HepG2 (cell line): Measurements from ENCODE around the gene HIVEP2. TPM values are rescaled to one million over a fixed set of nuclear protein-coding genes. Genes with fewer than 3 reads are reported as not detected.

ENCODE experiments used
- CREBL2 ChIP-seq: sonication (generic); formaldehyde crosslinking; IDR thresholded peaks from 2 replicates; pipeline ENCODE4 v1.8.1; 2023; ENCODE audit warnings: missing genetic modification reagents, mild to moderate bottlenecking, borderline replicate concordance
- EP300 ChIP-seq, 3 experiments: sonication (generic) in 1 of 3; formaldehyde crosslinking in 1 of 3; IDR thresholded peaks; 2 replicates each; pipeline versions ENCODE4 v1.5.1 to v1.6.1; 2011 to 2020; ENCODE audit warnings: low read depth in 2 of 3, low read length in 2 of 3, borderline replicate concordance in 1 of 3, improper control_type of control experiment in 1 of 3, mild to moderate bottlenecking in 1 of 3, missing genetic modification reagents in 1 of 3, moderate library complexity in 1 of 3
- EZH2 ChIP-seq: conservative IDR thresholded peaks from 2 replicates; pipeline ENCODE4 v1.6.1; 2012; ENCODE audit warnings: mild to moderate bottlenecking, low read depth, low read length, moderate library complexity
- HDAC2 ChIP-seq: sonication (generic); formaldehyde crosslinking; IDR thresholded peaks from 2 replicates; pipeline ENCODE4 v1.4.0; 2020; ENCODE audit warnings: missing genetic modification reagents
- IRF1 ChIP-seq: sonication (generic); formaldehyde crosslinking; IDR thresholded peaks from 2 replicates; pipeline ENCODE4 v1.4.0; 2020; ENCODE audit warnings: low read depth, mild to moderate bottlenecking, missing genetic modification reagents
- IRF9 ChIP-seq: sonication (generic); formaldehyde crosslinking; IDR thresholded peaks from 2 replicates; pipeline ENCODE4 v1.8.0; 2022; ENCODE audit warnings: missing genetic modification reagents, mild to moderate bottlenecking, borderline replicate concordance
- KAT2B ChIP-seq: fragments of 150-350 bp; IDR thresholded peaks from 2 replicates; pipeline ENCODE4 v1.6.1; 2014; ENCODE audit warnings: low read depth, low read length, borderline replicate concordance
- KDM5B ChIP-seq: sonication (generic); formaldehyde crosslinking; IDR thresholded peaks from 2 replicates; pipeline ENCODE4 v1.4.0; 2020; ENCODE audit warnings: missing genetic modification reagents, mild to moderate bottlenecking, borderline replicate concordance
- MXD1 ChIP-seq: sonication (generic); formaldehyde crosslinking; IDR thresholded peaks from 2 replicates; pipeline ENCODE4 v1.4.0; 2020; ENCODE audit warnings: mild to moderate bottlenecking, missing genetic modification reagents
- PITX1 ChIP-seq: sonication (generic); formaldehyde crosslinking; IDR thresholded peaks from 2 replicates; pipeline ENCODE4 v1.5.1; 2020; ENCODE audit warnings: mild to moderate bottlenecking, missing genetic modification reagents
- POLR2A ChIP-seq, 2 experiments: IDR thresholded peaks; 2 replicates each; pipeline ENCODE4 v1.6.1; 2011; ENCODE audit warnings: low read depth in 2 of 2, low read length in 2 of 2, mild to moderate bottlenecking in 1 of 2, moderate library complexity in 1 of 2; ENCODE audit not compliant: insufficient read depth in 1 of 2
- PTBP1 ChIP-seq: fragments of 200-400 bp; formaldehyde crosslinking; IDR thresholded peaks from 2 replicates; pipeline ENCODE4 v1.6.1; 2018; ENCODE audit warnings: low read length, low read depth; ENCODE audit not compliant: poor library complexity, severe bottlenecking
- RARG ChIP-seq: sonication (generic); formaldehyde crosslinking; IDR thresholded peaks from 2 replicates; pipeline ENCODE4 v1.4.0; 2020; ENCODE audit warnings: low read depth, mild to moderate bottlenecking, missing genetic modification reagents
- RFX1 ChIP-seq: fragments of 450-650 bp; IDR thresholded peaks from 2 replicates; pipeline ENCODE4 v1.6.1; 2017
- SMAD9 ChIP-seq: sonication (generic); formaldehyde crosslinking; IDR thresholded peaks from 2 replicates; pipeline ENCODE4 v1.5.1; 2020; ENCODE audit warnings: mild to moderate bottlenecking, missing genetic modification reagents
- TAF1 ChIP-seq: sonication (generic); formaldehyde crosslinking; IDR thresholded peaks from 2 replicates; pipeline ENCODE4 v1.4.0; 2020; ENCODE audit warnings: missing genetic modification reagents
- TGIF2 ChIP-seq: IDR thresholded peaks from 2 replicates; pipeline ENCODE4 v1.6.1; 2016; ENCODE audit warnings: control low read depth, missing compliant biosample characterization
- TRIM22 ChIP-seq: fragments of 450-650 bp; IDR thresholded peaks from 2 replicates; pipeline ENCODE4 v1.6.1; 2017
- ZBTB34 ChIP-seq: sonication (generic); formaldehyde crosslinking; IDR thresholded peaks from 2 replicates; pipeline ENCODE4 v1.8.0; 2022; ENCODE audit warnings: mild to moderate bottlenecking, missing genetic modification reagents
- ZNF101 ChIP-seq: sonication (generic); formaldehyde crosslinking; IDR thresholded peaks from 2 replicates; pipeline ENCODE4 v1.4.0; 2020; ENCODE audit warnings: mild to moderate bottlenecking, low read depth, missing genetic modification reagents, borderline replicate concordance
- ZNF124 ChIP-seq: sonication (generic); formaldehyde crosslinking; IDR thresholded peaks from 2 replicates; pipeline ENCODE4 v1.4.0; 2020; ENCODE audit warnings: missing genetic modification reagents
- ZNF205 ChIP-seq: IDR thresholded peaks from 2 replicates; pipeline ENCODE4 v1.6.1; 2018; ENCODE audit warnings: missing biosample characterization, missing genetic modification reagents
- ZNF234 ChIP-seq: sonication (generic); formaldehyde crosslinking; conservative IDR thresholded peaks from 2 replicates; pipeline ENCODE4 v1.5.1; 2020; ENCODE audit warnings: mild to moderate bottlenecking, missing genetic modification reagents
- ZNF446 ChIP-seq: sonication (generic); formaldehyde crosslinking; IDR thresholded peaks from 2 replicates; pipeline ENCODE4 v1.5.0; 2020; ENCODE audit warnings: mild to moderate bottlenecking, missing genetic modification reagents
- ZNF746 ChIP-seq: sonication (generic); formaldehyde crosslinking; IDR thresholded peaks from 2 replicates; pipeline ENCODE4 v1.8.0; 2022; ENCODE audit warnings: mild to moderate bottlenecking, missing genetic modification reagents
- polyA plus RNA-seq, 8 experiments: library from polyadenylated mRNA; depleted of rRNA in 3 of 8; stranded (reverse) in 7 of 8; unstranded in 1 of 8; fragments of >200 nt; fragmentation: Illumina TruSeq in 4 of 8; extraction: Trizol in 4 of 8; gene quantifications; 2 replicates each; pipeline versions ENCODE4 v1.2.1 to v1.2.3, GENCODE V29; 2011 to 2016; ENCODE audit warnings: low read depth in 4 of 8, missing spikeins in 1 of 8, mixed read lengths in 1 of 8; ENCODE audit not compliant: insufficient read depth in 1 of 8
- total RNA-seq, 5 experiments: library from RNA; depleted of rRNA; stranded (reverse); fragments of >200 nt; fragmentation: Illumina TruSeq; extraction: Trizol; gene quantifications; 2 replicates each; pipeline ENCODE4 v1.2.3, GENCODE V29; 2016; ENCODE audit warnings: low read depth in 1 of 5

The HIVEP2 gene
- total and polyA plus RNA-seq, 2 of the 13 experiments (the other 11 are each of a cell fraction or from before 2014, with no cell fraction given) = 3.4 to 12.9 TPM

GRCh38 chr6:142946181-142946923, 1.4 kb upstream of the HIVEP2 start (continued):
- peak; percentile 37; the same call in 1 of the 2 replicates for TF ChIP-seq HDAC2 (CRISPR knock-in tag)
- no peak for TF ChIP-seq ZNF205 (CRISPR knock-in tag)
- TF ChIP-seq KDM5B = peak; percentile 48; the same call in 1 of the 2 replicates
- TF ChIP-seq SMAD9 = no peak
- no peak for TF ChIP-seq ZNF234 (CRISPR knock-in tag)
- TF ChIP-seq POLR2A (IDR thresholded peaks at IDR 0.05; ENCODE audit: insufficient read depth in 1 of 2, low read depth in 2 of 2, low read length in 2 of 2) = peak; percentile 63 to 72
- TF ChIP-seq ZNF124 = 0 out of 2 replicates have a peak, but pooled peaks have one; percentile 38
- peak; percentile 98 for TF ChIP-seq ZNF746 (CRISPR knock-in tag)
- TF ChIP-seq TAF1 (CRISPR knock-in tag) = no peak
- no peak for TF ChIP-seq RFX1
- no peak for TF ChIP-seq PITX1 (CRISPR knock-in tag)
- no peak for TF ChIP-seq IRF1 (CRISPR knock-in tag)
- TF ChIP-seq EP300 (IDR thresholded peaks at IDR 0.05; ENCODE audit: low read depth in 2 of 2, low read length in 2 of 2) = 0 out of 4 replicates have a peak, but pooled peaks of 1 of the 2 experiments have one; percentile 8
- no peak for TF ChIP-seq EP300 (CRISPR knock-in tag; IDR thresholded peaks at IDR 0.05; ENCODE audit: borderline replicate concordance)
- TF ChIP-seq ZBTB34 (CRISPR knock-in tag) = no peak
- no peak; the same call in 1 of the 2 replicates for TF ChIP-seq MXD1 (CRISPR knock-in tag)
- TF ChIP-seq EZH2 = no peak
- 0 out of 2 replicates have a peak, but pooled peaks have one; percentile 28 for TF ChIP-seq TGIF2 (CRISPR knock-in tag)
- no peak for TF ChIP-seq KAT2B
- no peak for TF ChIP-seq CREBL2 (CRISPR knock-in tag)
- TF ChIP-seq IRF9 (CRISPR knock-in tag) = no peak
- no peak for TF ChIP-seq ZNF101
- TF ChIP-seq PTBP1 = no peak
- TF ChIP-seq RARG (CRISPR knock-in tag) = no peak
- no peak for TF ChIP-seq TRIM22
- TF ChIP-seq ZNF446 = 0 out of 2 replicates have a peak, but pooled peaks have one; percentile 59
